NCI-H187 treated with DMSO at 0.1 percent for 48 hours (cell line): Measurements from ENCODE around the gene ZNF484.
"Not testable (repeated sequence)": the region's sequence is repeated elsewhere in the genome, so short reads cannot be mapped to it uniquely, and the experiment has no call there.

ENCODE experiments used
- DNase-seq: peaks from one replicate; lab custom pipeline; 2025; lab: John Stamatoyannopoulos, UW

The ZNF484 gene

GRCh38 chr9:92860867-92861266, 17.0 kb downstream of the ZNF484 start:
- no peak for DNase-seq

- DNase-seq: no peak
These were observed 20.6 kb downstream of the ZNF484 start for GRCh38 chr9:92857236-92857635.

GRCh38 chr9:92853716-92854115, 24.1 kb downstream of the ZNF484 start:
- no peak for DNase-seq

- no peak for DNase-seq
These were observed 26.9 kb downstream of the ZNF484 start for GRCh38 chr9:92850898-92851297.

- DNase-seq: not testable (repeated sequence)
These were observed 29.1 kb downstream of the ZNF484 start for GRCh38 chr9:92848740-92849139.

GRCh38 chr9:92846662-92847145, 31.1 kb downstream of the ZNF484 start:
- no peak for DNase-seq

GRCh38 chr9:92838411-92838810, 39.4 kb downstream of the ZNF484 start:
- not testable (repeated sequence) for DNase-seq

GRCh38 chr9:92837191-92837590, 40.6 kb downstream of the ZNF484 start:
- no peak for DNase-seq

DNA sequence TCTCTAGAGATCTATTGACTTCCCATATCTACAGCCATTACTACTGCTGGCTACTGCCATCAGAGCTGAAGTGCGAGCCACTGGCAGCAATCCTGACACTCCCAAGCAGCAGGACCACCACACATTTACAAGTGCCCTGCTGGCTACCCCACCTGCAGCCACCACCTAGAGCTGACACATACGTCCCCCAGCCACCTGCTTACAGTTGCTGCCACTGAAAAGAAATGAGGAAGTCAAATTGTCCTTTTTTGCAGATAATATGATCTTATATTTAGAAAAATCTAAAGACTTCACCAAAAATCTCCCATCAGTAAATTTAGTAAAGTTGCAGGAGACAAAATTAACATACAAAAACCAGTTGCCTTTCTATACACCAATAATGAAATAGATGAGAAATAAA, 48.4 kb downstream of the ZNF484 start:
- no peak for DNase-seq

GRCh38 chr9:92825065-92825464, 52.8 kb downstream of the ZNF484 start:
- DNase-seq: not testable (repeated sequence)

GRCh38 chr9:92820964-92821363, 56.9 kb downstream of the ZNF484 start:
- DNase-seq: no peak

DNA sequence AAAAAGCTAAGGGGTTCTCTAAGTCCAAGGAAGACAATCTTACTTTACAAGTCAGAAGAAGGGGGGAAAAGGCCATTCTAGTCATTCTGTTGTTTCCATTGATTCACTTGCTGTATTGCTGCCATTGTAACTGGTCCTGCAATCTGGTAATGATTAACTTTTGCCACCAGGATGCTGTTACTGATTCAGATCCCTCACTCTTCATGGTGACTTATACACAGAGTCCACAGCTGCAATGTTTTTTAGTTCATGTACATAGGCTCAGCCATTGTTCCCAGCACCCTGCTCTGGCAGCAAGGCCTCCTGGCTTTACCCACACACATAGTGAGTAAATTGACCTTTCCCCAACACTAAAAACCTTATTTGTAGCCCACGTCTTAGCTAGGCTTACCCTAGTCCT, 57.9 kb downstream of the ZNF484 start:
- not testable (repeated sequence) for DNase-seq

GRCh38 chr9:92809629-92810326, 68.1 kb downstream of the ZNF484 start:
- DNase-seq: not testable (repeated sequence)

DNA sequence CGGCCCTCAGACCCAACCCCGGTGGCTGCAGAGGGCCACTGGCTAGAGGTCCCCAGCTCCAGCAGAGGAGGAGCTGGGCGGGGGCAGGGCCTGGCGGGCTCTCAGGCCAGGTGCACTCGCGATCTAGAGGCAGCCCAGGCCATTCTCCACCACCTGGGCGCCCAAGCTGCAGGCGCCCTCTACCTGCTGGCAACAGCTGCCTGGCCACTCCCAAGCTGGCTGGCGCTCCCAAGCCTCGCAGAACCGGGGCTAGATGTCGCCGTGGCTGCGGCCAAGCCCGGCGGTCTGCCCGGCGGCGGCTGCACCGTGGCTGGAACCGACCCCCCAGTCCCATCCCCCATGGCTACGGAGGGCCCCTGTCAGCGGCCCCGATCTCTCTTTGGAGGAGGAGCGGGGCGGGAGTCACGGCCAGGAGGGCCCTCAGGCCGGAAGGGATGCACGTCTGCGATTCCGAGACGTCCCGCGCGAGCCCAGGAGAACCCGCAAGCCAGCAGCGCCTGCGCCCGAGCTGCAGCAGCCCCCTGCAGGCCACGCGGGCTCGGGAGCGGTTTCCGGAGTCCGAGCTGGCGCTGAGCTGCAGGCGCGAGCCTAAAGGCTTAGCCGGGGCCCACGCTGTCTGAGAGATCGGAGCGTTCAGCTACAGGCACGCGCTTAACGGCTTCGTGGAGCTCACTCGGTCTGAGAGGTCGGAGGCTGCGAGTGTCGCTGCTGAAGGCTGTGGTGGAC, 68.9 kb downstream of the ZNF484 start:
- DNase-seq: no peak

- DNase-seq: no peak
These were observed 69.8 kb downstream of the ZNF484 start for GRCh38 chr9:92807757-92808725.

DNA sequence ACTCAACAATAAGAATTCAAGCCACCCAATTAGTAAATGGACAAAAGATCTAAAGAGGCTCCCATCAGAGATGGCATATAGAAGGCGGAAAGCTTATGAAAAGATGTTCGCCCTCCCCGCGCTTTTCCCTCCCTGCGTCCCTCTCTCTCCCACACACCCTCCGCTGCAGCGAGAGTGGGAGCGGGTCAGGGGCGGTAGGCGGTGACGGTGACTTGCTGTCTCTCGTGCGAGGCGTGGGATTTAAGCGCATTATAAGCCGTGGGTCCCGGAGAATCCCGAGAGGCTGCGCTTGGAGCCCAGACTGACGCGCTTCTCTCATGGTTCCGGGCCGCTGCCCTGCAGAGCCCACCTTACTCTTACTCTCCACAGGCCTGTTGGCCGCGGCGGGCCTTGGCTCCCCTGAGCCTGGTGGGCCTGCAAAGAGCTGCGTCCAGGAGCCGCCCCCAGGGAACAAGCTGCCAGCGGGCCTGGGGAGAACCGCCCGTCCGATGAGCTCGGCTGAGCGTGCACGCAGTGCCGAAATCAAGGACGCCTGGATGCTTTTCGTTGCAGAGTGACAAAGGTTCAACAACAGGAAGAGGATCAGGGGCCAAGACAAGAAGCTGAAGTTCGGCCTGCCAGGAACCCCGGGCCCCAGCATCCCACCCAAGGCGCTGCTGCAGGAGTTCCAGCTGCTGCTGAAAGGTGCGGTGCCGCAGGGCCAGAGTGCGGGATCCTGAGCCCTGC, 70.6 kb downstream of the ZNF484 start:
- DNase-seq: no peak

GRCh38 chr9:92804727-92805126, 73.1 kb downstream of the ZNF484 start:
- DNase-seq: no peak

GRCh38 chr9:92798358-92798757, 79.5 kb downstream of the ZNF484 start:
- DNase-seq: no peak

GRCh38 chr9:92796337-92796804, 81.5 kb downstream of the ZNF484 start:
- not testable (repeated sequence) for DNase-seq

- no peak for DNase-seq
These were observed 82.1 kb downstream of the ZNF484 start for GRCh38 chr9:92795598-92796336.
